IMR-90 (cell line): ENCODE data around the gene FRS3. TPM values are rescaled to one million over a fixed set of nuclear protein-coding genes. Genes with fewer than 3 reads are reported as not detected.
A peak's percentile ranks its signal among the peaks of the same experiment; 100 is the strongest.

Experiments
- ATAC-seq: fragments of 200-7000 bp; cut with Tn5 transposase; 2 replicates; pipeline ENCODE4 v1.9.1; 2020; ENCODE audit warnings: low read depth, mild to moderate bottlenecking, moderate library complexity
- BruUV-seq: library from RNA; stranded (reverse); fragments of 400-500 nt; replicated peaks from 2 replicates; lab custom pipeline; 2021; lab: Mats Ljungman, UMichigan
- CTCF ChIA-PET: fragments of 300-600 bp; formaldehyde crosslinking; extraction: SDS; loops from one replicate; lab custom pipeline; 2021; ENCODE audit warnings: antibody characterized with exemption; lab: Yijun Ruan, JAX
- POLR2A ChIA-PET: fragments of 300-600 bp; sonication (Branson Sonifier 250); formaldehyde crosslinking; loops from one replicate; lab custom pipeline; 2022; ENCODE audit warnings: antibody characterized with exemption; ENCODE audit not compliant: unreplicated experiment; lab: Charles Lee
- DNase-seq: peaks from one replicate; pipeline ENCODE4 v3.0.0; 2013
- H2AFZ ChIP-seq: replicated peaks from 2 replicates; pipeline ENCODE3; 2013; ENCODE audit warnings: low read length, mild to moderate bottlenecking; ENCODE audit not compliant: poor library complexity
- H2AK5ac ChIP-seq: 2 replicates; pipeline ENCODE4 v1.6.1; 2013; ENCODE audit warnings: low read depth, low read length, inconsistent platforms
- H2AK9ac ChIP-seq: replicated peaks from 2 replicates; pipeline ENCODE3; 2013; ENCODE audit warnings: mild to moderate bottlenecking, low read depth, low read length, moderate library complexity; ENCODE audit not compliant: poor library complexity
- H2BK120ac ChIP-seq: 2 replicates; pipeline ENCODE4 v1.6.1; 2013; ENCODE audit warnings: low read depth, low read length, inconsistent platforms
- H2BK15ac ChIP-seq: 3 replicates; pipeline ENCODE4 v1.6.1; 2013; ENCODE audit warnings: low read depth, low read length, inconsistent platforms
- H2BK20ac ChIP-seq: 2 replicates; pipeline ENCODE4 v1.6.1; 2013; ENCODE audit warnings: low read depth, mild to moderate bottlenecking, inconsistent platforms, low read length, moderate library complexity
- H2BK5ac ChIP-seq: 2 replicates; pipeline ENCODE4 v1.6.1; 2013; ENCODE audit warnings: mild to moderate bottlenecking, low read depth, low read length, inconsistent platforms; ENCODE audit not compliant: poor library complexity, severe bottlenecking
- H3K14ac ChIP-seq: replicated peaks from 2 replicates; pipeline ENCODE4 v1.6.1; 2013; ENCODE audit warnings: low read depth, low read length, inconsistent platforms
- H3K18ac ChIP-seq: 2 replicates; pipeline ENCODE4 v1.6.1; 2013; ENCODE audit warnings: low read depth, low read length, control low read depth
- H3K23ac ChIP-seq: 2 replicates; pipeline ENCODE4 v1.6.1; 2013; ENCODE audit warnings: low read depth, low read length, inconsistent platforms
- H3K27ac ChIP-seq: 2 replicates; pipeline ENCODE4 v1.5.1; 2013; ENCODE audit warnings: mild to moderate bottlenecking, control low read depth, low read length; ENCODE audit not compliant: insufficient read depth
- H3K27me3 ChIP-seq: 2 replicates; pipeline ENCODE4 v1.6.1; 2013; ENCODE audit warnings: low read length; ENCODE audit not compliant: control insufficient read depth, insufficient read depth
- H3K36me3 ChIP-seq: 2 replicates; pipeline ENCODE4 v1.6.1; 2013; ENCODE audit warnings: low read length, mixed read lengths; ENCODE audit not compliant: control insufficient read depth, insufficient read depth
- H3K4ac ChIP-seq: 2 replicates; pipeline ENCODE4 v1.6.1; 2013; ENCODE audit warnings: low read depth, low read length, inconsistent platforms
- H3K4me1 ChIP-seq: 2 replicates; pipeline ENCODE4 v1.6.1; 2013; ENCODE audit warnings: low read length, mixed read lengths; ENCODE audit not compliant: control insufficient read depth, insufficient read depth
- H3K4me2 ChIP-seq: 2 replicates; pipeline ENCODE4 v1.6.1; 2013; ENCODE audit warnings: low read depth, mild to moderate bottlenecking, control low read depth, low read length, moderate library complexity
- H3K4me3 ChIP-seq: 2 replicates; pipeline ENCODE4 v1.5.1; 2013; ENCODE audit warnings: low read depth, mild to moderate bottlenecking, control low read depth, low read length, moderate library complexity; ENCODE audit not compliant: insufficient read depth
- H3K56ac ChIP-seq: 2 replicates; pipeline ENCODE4 v1.6.1; 2013; ENCODE audit warnings: low read length, inconsistent platforms; ENCODE audit not compliant: insufficient read depth; ENCODE audit errors: extremely low read depth
- H3K79me1 ChIP-seq, 2 experiments: 2 replicates each; pipeline ENCODE4 v1.6.1; 2013; ENCODE audit warnings: low read length in 2 of 2, inconsistent platforms in 1 of 2, low read depth in 1 of 2
- H3K9ac ChIP-seq: 2 replicates; pipeline ENCODE4 v1.6.1; 2013; ENCODE audit warnings: low read depth, low read length, control low read depth
- H3K9me1 ChIP-seq: 2 replicates; pipeline ENCODE4 v1.6.1; 2013; ENCODE audit warnings: low read length, inconsistent platforms; ENCODE audit not compliant: insufficient read depth
- H3K9me3 ChIP-seq: 2 replicates; pipeline ENCODE4 v1.6.1; 2013; ENCODE audit warnings: low read length; ENCODE audit not compliant: control insufficient read depth, insufficient read depth
- H4K20me1 ChIP-seq: 2 replicates; pipeline ENCODE4 v1.6.1; 2013; ENCODE audit warnings: low read length, inconsistent platforms; ENCODE audit not compliant: insufficient read depth
- H4K5ac ChIP-seq: 2 replicates; pipeline ENCODE4 v1.6.1; 2013; ENCODE audit warnings: mild to moderate bottlenecking, low read depth, low read length, control low read depth
- H4K8ac ChIP-seq, 2 experiments: 2 replicates each; pipeline ENCODE4 v1.6.1; 2013; ENCODE audit warnings: low read depth in 2 of 2, low read length in 2 of 2, control low read depth in 1 of 2, inconsistent platforms in 1 of 2
- H4K91ac ChIP-seq: 2 replicates; pipeline ENCODE4 v1.6.1; 2013; ENCODE audit warnings: low read depth, low read length, inconsistent platforms; ENCODE audit not compliant: insufficient read depth
- CHD1 ChIP-seq: IDR thresholded peaks from 2 replicates; pipeline ENCODE4 v1.6.1; 2012; ENCODE audit warnings: low read depth, low read length, improper control_type of control experiment
- CTCF ChIP-seq: conservative IDR thresholded peaks from 2 replicates; pipeline ENCODE4 v1.5.1; 2012; ENCODE audit warnings: mild to moderate bottlenecking, low read depth, low read length, improper control_type of control experiment
- ELK1 ChIP-seq: fragments of 150-350 bp; IDR thresholded peaks from 2 replicates; pipeline ENCODE4 v1.6.1; 2016; ENCODE audit warnings: low read depth, mild to moderate bottlenecking, low read length, moderate library complexity, borderline replicate concordance
- FOS ChIP-seq: fragments of 150-350 bp; IDR thresholded peaks from 2 replicates; pipeline ENCODE4 v1.6.1; 2016; ENCODE audit warnings: low read depth, low read length
- MXI1 ChIP-seq: IDR thresholded peaks from 2 replicates; pipeline ENCODE4 v1.6.1; 2012; ENCODE audit warnings: low read depth, mild to moderate bottlenecking, low read length, moderate library complexity, borderline replicate concordance
- NFE2L2 ChIP-seq: fragments of 150-350 bp; IDR thresholded peaks from 2 replicates; pipeline ENCODE4 v1.6.1; 2016; ENCODE audit warnings: low read depth, mild to moderate bottlenecking, low read length
- POLR2A ChIP-seq: IDR thresholded peaks from 2 replicates; pipeline ENCODE4 v1.6.1; 2012; ENCODE audit warnings: mild to moderate bottlenecking, low read depth, low read length
- RAD21 ChIP-seq: IDR thresholded peaks from 2 replicates; pipeline ENCODE4 v1.6.1; 2012; ENCODE audit warnings: low read length, improper control_type of control experiment
- RFX5 ChIP-seq: IDR thresholded peaks from 2 replicates; pipeline ENCODE4 v1.8.0; 2012; ENCODE audit warnings: low read depth, mild to moderate bottlenecking, low read length, moderate library complexity
- SMC3 ChIP-seq: fragments of 150-350 bp; IDR thresholded peaks from 2 replicates; pipeline ENCODE4 v1.6.1; 2016; ENCODE audit warnings: low read depth, mild to moderate bottlenecking, antibody characterized with exemption, low read length, moderate library complexity
- USF2 ChIP-seq: fragments of 150-350 bp; IDR thresholded peaks from 2 replicates; pipeline ENCODE4 v1.6.1; 2017; ENCODE audit warnings: mild to moderate bottlenecking, antibody characterized with exemption, low read length, low read depth
- WGBS, 2 experiments: methylation state at CpG; one replicate each; pipeline versions ENCODE4 v1.1.5 to v1.1.7; 2013; ENCODE audit warnings: missing lambda C conversion rate in 2 of 2; ENCODE audit not compliant: insufficient read length in 1 of 2; ENCODE audit errors: extremely low coverage in 2 of 2; 5-methylcytosine and 5-hydroxymethylcytosine counted together
- dilution Hi-C: fragments of 300-500 bp; cut with HindIII; formaldehyde crosslinking; loops from one replicate; pipeline ENCODE4 v1.14.3; 2018; ENCODE audit warnings: low sequenced_read_pairs; ENCODE audit not compliant: unreplicated experiment
- in situ Hi-C: fragments of 300-500 bp; cut with MboI; formaldehyde crosslinking; loops from 3 replicates; pipeline ENCODE4 v1.14.3; 2019; ENCODE audit warnings: low sequenced_read_pairs, inconsistent platforms, mixed read lengths
- intact Hi-C: fragments of 100-400 bp; cut with micrococcal nuclease; formaldehyde crosslinking; loops from 2 replicates; pipeline ENCODE4 v1.10.0; 2022
- polyA plus RNA-seq, 3 experiments: library from polyadenylated mRNA; depleted of rRNA; stranded (reverse); fragments of >200 nt; gene quantifications; 2 replicates each; pipeline ENCODE4 v1.2.3, GENCODE V29; 2012; ENCODE audit warnings: low replicate concordance in 1 of 3
- total RNA-seq: library from RNA; depleted of rRNA; stranded (reverse); fragments of >200 nt; gene quantifications from 2 replicates; pipeline ENCODE4 v1.2.3, GENCODE V29; 2012

FRS3 gene
- total and polyA plus RNA-seq, 2 of the 4 experiments (the other 2 are of a cell fraction): 0.54 to 3.8 TPM

DNA sequence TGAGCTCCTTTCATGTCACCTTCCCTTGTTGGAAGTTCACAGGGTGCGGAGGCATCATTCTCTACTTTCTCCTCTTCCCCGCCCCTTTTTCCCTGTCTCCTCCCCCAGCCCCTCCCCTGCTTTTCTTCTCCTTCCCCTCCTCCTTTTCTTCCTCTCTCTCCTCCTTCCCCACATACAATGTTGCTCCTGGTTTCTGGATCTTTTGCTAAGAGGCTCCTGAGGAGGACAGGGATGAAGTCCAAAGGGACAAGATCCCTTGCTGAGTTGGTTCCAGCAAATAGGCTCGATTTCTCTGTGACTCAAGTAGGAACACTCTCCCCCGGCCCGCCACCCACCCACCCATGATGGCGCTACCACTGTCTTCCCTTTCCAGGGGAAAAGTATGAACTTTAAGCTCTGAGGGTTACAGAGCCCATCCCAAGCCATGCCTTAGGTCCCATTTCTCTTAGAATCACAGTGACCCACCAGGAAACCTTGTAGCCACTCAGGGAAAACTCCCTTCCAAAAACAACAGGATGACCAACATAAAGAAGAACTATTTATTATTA is 43.4 kb downstream of the FRS3 start:
- H3K9ac ChIP-seq: no peak overlapping the region
- no peaks in the 10 kb centered on the region for H3K36me3 ChIP-seq
- ChIA-PET CTCF (no interaction called here), POLR2A (no interaction called here)
- no CpG with 5 or more reads among the region's 6 CpGs for WGBS, 2 experiments
- H3K4me3 ChIP-seq: no peak overlapping the region
- H4K5ac ChIP-seq: no peak overlapping the region
- H3K4ac ChIP-seq: no peak overlapping the region
- H3K9me1 ChIP-seq: peaks cover 4% of the 10 kb centered on the region; the same call in 1 of the 2 replicates
- H3K4me2 ChIP-seq: no peak overlapping the region
- peaks cover 12% of the 10 kb centered on the region for H3K4me1 ChIP-seq
- H4K91ac ChIP-seq: no peak overlapping the region
- H3K23ac ChIP-seq: no peak overlapping the region
- in situ Hi-C loops (no loop called here), dilution Hi-C loops (no loop called here), intact Hi-C loops (no loop called here)
- H4K8ac ChIP-seq: peak overlapping the region in 1 of 2 experiments; percentile 74; a peak in 1 of 4 replicates
- H2AK9ac ChIP-seq: peak overlapping the region; percentile 60
- no peak for ATAC-seq
- H3K27ac ChIP-seq: no peak overlapping the region
- no TSS peak for BruUV-seq
- no peaks in the 10 kb centered on the region for H4K20me1 ChIP-seq
- no peak for DNase-seq
- TF ChIP-seq SMC3: no peak
- TF ChIP-seq FOS: no peak
- TF ChIP-seq RFX5: no peak
- no peak for TF ChIP-seq CHD1
- no peak for TF ChIP-seq RAD21
- TF ChIP-seq MXI1: no peak
- TF ChIP-seq NFE2L2: no peak
- TF ChIP-seq USF2: no peak
- no peak for TF ChIP-seq POLR2A
- no peak for TF ChIP-seq CTCF
- no peak for TF ChIP-seq ELK1
- H2BK120ac ChIP-seq: no peak overlapping the region
- no peak overlapping the region for H2AK5ac ChIP-seq
- peak overlapping the region; percentile 93 for H2AFZ ChIP-seq
- H3K14ac ChIP-seq: no peak overlapping the region
- H2BK5ac ChIP-seq: no peak overlapping the region
- no peaks in the 10 kb centered on the region for H3K9me3 ChIP-seq
- H3K27me3 ChIP-seq: peaks cover 4% of the 10 kb centered on the region; the same call in 1 of the 2 replicates
- no peak overlapping the region for H3K18ac ChIP-seq
- H3K79me1 ChIP-seq: peaks cover 6 to 13% of the 10 kb centered on the region in 2 experiments; a peak in 2 of 4 replicates
- no peak overlapping the region for H3K56ac ChIP-seq
- no peak overlapping the region for H2BK15ac ChIP-seq
- no peak overlapping the region for H2BK20ac ChIP-seq
